Endodermal cell (in vitro differentiated cells): ENCODE results near the gene SYCE3. TPM values are rescaled to one million over a fixed set of nuclear protein-coding genes. Genes with fewer than 3 reads are reported as not detected.

Source experiments
- DNase-seq: peaks from one replicate; pipeline ENCODE4 v3.0.0-alpha.2; 2017
- H3K27ac ChIP-seq: 2 replicates; pipeline ENCODE4 v1.5.1; 2013; ENCODE audit warnings: mild to moderate bottlenecking, low read depth, low read length, moderate library complexity
- H3K27me3 ChIP-seq: 2 replicates; pipeline ENCODE4 v1.6.1; 2013; ENCODE audit warnings: mild to moderate bottlenecking, low read length, moderate library complexity; ENCODE audit not compliant: insufficient read depth, control insufficient read depth, poor library complexity, severe bottlenecking
- H3K36me3 ChIP-seq: 2 replicates; pipeline ENCODE4 v1.7.0; 2013; ENCODE audit warnings: mild to moderate bottlenecking, low read length, moderate library complexity; ENCODE audit not compliant: control insufficient read depth, insufficient read depth
- H3K4me1 ChIP-seq: one replicate; pipeline ENCODE4 v1.7.0; 2013; ENCODE audit warnings: low read length; ENCODE audit not compliant: control insufficient read depth, insufficient read depth
- H3K4me3 ChIP-seq: 2 replicates; pipeline ENCODE4 v1.5.1; 2013; ENCODE audit warnings: mild to moderate bottlenecking, low read length, moderate library complexity
- H3K9ac ChIP-seq: 2 replicates; pipeline ENCODE4 v1.6.1; 2013; ENCODE audit warnings: mild to moderate bottlenecking, low read length, moderate library complexity; ENCODE audit not compliant: poor library complexity, severe bottlenecking; ENCODE audit errors: extremely low read depth
- H3K9me3 ChIP-seq: 2 replicates; pipeline ENCODE4 v1.6.1; 2013; ENCODE audit warnings: mild to moderate bottlenecking, low read length, moderate library complexity; ENCODE audit not compliant: control insufficient read depth
- H3K27ac Mint-ChIP-seq: 2 replicates; pipeline ENCODE4 v1.8.0; 2020; ENCODE audit warnings: mixed read lengths
- H3K27me3 Mint-ChIP-seq: 2 replicates; pipeline ENCODE4 v1.8.0; 2021; ENCODE audit warnings: mild to moderate bottlenecking, mixed read lengths; ENCODE audit not compliant: insufficient read depth
- H3K36me3 Mint-ChIP-seq: 2 replicates; pipeline ENCODE4 v1.8.0; 2020; ENCODE audit warnings: low read depth, mixed read lengths
- H3K4me1 Mint-ChIP-seq: 2 replicates; pipeline ENCODE4 v1.8.0; 2020; ENCODE audit warnings: mixed read lengths
- H3K4me3 Mint-ChIP-seq: 2 replicates; pipeline ENCODE4 v1.8.0; 2020; ENCODE audit warnings: mild to moderate bottlenecking, moderate library complexity, mixed read lengths
- H3K9me3 Mint-ChIP-seq: 2 replicates; pipeline ENCODE4 v1.8.0; 2020; ENCODE audit warnings: mild to moderate bottlenecking, mixed read lengths
- WGBS, 2 experiments: methylation state at CpG; one replicate each; pipeline versions ENCODE4 v1.1.5 to v1.1.7; 2013; ENCODE audit warnings: missing lambda C conversion rate in 2 of 2, mixed read lengths in 1 of 2; ENCODE audit not compliant: insufficient coverage in 1 of 2, insufficient read length in 1 of 2; 5-methylcytosine and 5-hydroxymethylcytosine counted together
- total RNA-seq, 2 donors: library from RNA; stranded (reverse); fragmentation: NEBNext Ultra II Directional in 1 of 2; extraction: Animal tissue kit (Norgen Biotek cat#: 25700) in 1 of 2; gene quantifications; 2 replicates in 1 of 2; 3 replicates in 1 of 2; pipeline ENCODE4 v1.2.1, GENCODE V29; 2021
- TF ChIP-seq, protein P1 (sequence below): fragments of 200-600 bp; sonication (generic); conservative IDR thresholded peaks from 2 replicates; pipeline ENCODE4 v1.5.0; 2021; ENCODE audit warnings: antibody characterized with exemption, mild to moderate bottlenecking

Gene SYCE3
- total RNA-seq, 2 donors from 2014 or later, result 0.70 to 0.91 TPM

DNA sequence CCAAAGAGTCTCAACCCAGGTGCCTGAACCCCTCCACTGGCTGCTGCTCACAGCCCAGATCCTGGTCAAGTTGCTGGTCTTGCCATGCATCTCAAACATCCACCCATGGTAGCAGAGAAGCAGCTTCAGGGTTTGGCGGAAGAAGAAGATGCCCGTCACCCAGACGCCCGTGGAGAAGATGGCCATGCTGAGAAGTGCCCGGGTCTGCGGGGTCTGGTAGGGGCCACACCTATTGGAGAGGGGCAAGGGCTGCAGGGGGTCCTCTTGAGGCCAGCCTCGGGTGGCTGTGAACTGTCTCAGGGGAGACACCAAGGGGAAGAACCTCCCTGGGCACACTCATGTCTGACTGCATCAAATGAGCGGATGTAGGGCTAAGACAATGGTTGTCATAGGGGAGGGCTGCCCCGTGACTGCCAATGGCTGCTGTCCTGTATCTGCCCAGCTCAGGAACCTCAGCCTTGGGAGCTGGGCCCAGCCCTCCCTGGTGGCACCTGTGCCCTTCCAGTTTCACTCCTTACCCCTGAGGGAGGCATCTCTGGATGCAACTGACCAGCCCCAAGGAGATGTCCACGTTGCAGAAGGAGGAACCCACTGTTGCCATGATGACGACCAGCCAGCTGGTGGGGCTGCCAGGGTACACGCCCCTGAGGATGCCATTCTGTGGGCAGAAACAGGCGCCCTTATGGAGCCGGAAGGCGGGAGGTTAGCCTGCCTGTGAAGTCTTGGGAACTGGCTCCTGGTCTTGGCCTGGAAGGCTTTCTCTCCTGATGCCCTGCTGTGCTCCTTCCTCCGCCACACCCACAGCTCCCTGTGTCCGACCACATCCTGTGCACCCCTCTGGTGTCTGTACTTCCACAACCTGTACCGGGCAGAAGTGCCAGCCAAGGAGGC is 14.3 kb upstream of the SYCE3 start:
- H3K9ac ChIP-seq, result no peak overlapping the region
- no peaks in the 10 kb centered on the region for H3K27me3 ChIP-seq
- Mint-ChIP-seq H3K4me1 (no peaks in the 10 kb centered on the region), H3K36me3 (peaks cover 36% of the 10 kb centered on the region), H3K4me3 (no peak overlapping the region), H3K9me3 (no peaks in the 10 kb centered on the region), H3K27me3 (no peaks in the 10 kb centered on the region), H3K27ac (no peak overlapping the region)
- H3K27ac ChIP-seq, result no peak overlapping the region
- peaks cover 58% of the 10 kb centered on the region for H3K36me3 ChIP-seq
- no peak overlapping the region for H3K4me3 ChIP-seq
- no peak for DNase-seq
- H3K4me1 ChIP-seq, result peaks cover 3% of the 10 kb centered on the region
- WGBS, 2 experiments, result 94 to 97% methylated on average over 12 to 18 of the region's 18 CpGs
- no peaks in the 10 kb centered on the region for H3K9me3 ChIP-seq
- TF ChIP-seq, protein P1, sequence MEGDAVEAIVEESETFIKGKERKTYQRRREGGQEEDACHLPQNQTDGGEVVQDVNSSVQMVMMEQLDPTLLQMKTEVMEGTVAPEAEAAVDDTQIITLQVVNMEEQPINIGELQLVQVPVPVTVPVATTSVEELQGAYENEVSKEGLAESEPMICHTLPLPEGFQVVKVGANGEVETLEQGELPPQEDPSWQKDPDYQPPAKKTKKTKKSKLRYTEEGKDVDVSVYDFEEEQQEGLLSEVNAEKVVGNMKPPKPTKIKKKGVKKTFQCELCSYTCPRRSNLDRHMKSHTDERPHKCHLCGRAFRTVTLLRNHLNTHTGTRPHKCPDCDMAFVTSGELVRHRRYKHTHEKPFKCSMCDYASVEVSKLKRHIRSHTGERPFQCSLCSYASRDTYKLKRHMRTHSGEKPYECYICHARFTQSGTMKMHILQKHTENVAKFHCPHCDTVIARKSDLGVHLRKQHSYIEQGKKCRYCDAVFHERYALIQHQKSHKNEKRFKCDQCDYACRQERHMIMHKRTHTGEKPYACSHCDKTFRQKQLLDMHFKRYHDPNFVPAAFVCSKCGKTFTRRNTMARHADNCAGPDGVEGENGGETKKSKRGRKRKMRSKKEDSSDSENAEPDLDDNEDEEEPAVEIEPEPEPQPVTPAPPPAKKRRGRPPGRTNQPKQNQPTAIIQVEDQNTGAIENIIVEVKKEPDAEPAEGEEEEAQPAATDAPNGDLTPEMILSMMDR, result no peak

DNA sequence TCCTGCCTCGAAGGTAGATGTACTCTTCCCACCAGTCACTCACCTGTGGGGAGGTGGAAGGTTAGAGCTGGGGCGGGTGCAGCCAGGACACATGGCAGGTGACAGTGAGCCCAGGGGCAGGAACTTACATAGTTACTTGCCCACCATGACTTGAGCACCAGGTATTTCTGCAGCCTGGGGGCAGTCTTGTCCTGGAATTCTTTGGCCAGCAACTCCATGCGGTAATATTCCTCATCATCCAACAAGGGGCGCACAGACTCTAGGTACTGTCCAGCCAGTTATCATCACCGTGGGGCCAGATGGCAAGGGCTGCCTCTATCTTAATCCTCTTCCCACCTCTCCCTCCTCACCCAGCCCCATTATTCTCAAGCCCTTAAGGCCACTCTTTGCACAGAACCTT is 13.4 kb upstream of the SYCE3 start:
- 80 to 82% methylated on average over 3 to 5 of the region's 5 CpGs for WGBS, 2 experiments
- Mint-ChIP-seq H3K27ac (no peak overlapping the region), H3K4me3 (no peak overlapping the region), H3K27me3 (no peaks in the 10 kb centered on the region), H3K36me3 (peaks cover 42% of the 10 kb centered on the region), H3K4me1 (no peaks in the 10 kb centered on the region), H3K9me3 (no peaks in the 10 kb centered on the region)
- no peaks in the 10 kb centered on the region for H3K27me3 ChIP-seq
- peak; percentile 70 for DNase-seq
- H3K4me1 ChIP-seq, result no peaks in the 10 kb centered on the region
- no peaks in the 10 kb centered on the region for H3K9me3 ChIP-seq
- H3K4me3 ChIP-seq, result no peak overlapping the region
- TF ChIP-seq, protein P1, result peak; percentile 66
- no peak overlapping the region for H3K27ac ChIP-seq
- no peak overlapping the region for H3K9ac ChIP-seq
- peaks cover 68% of the 10 kb centered on the region for H3K36me3 ChIP-seq

DNA sequence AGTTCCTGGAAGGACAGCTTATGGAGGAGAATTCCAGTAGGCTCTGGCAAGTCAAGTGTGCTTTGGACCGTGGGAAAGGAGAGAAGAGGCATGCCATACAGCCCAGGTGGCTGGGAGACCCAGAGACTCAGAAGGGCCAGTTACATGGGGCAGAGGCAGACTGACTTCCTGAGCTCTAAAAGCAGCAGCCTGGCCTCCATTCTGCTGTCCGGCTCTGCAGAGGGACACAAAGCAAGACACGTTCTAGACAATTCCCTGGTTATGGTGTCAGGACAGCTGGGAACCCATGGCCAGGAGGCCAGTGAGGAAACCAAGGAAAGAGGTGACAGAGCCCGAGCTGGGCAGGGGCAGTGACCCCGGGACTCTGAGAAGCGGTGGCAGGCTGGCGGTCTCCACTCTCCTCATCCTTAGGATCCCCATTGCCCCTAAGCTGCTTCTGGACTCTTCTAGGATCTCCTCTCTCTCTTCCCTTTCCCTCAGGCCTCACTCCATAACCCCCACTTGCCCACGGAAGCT is 12.8 kb upstream of the SYCE3 start:
- Histone ChIP-seq H3K9me3 (no peaks in the 10 kb centered on the region), H3K4me1 (no peaks in the 10 kb centered on the region), H3K27ac (no peak overlapping the region), H3K4me3 (no peak overlapping the region), H3K9ac (no peak overlapping the region), H3K27me3 (no peaks in the 10 kb centered on the region), H3K36me3 (peaks cover 73% of the 10 kb centered on the region)
- TF ChIP-seq, protein P1, result no peak
- Mint-ChIP-seq H3K27ac (peak overlapping the region; percentile 26), H3K4me3 (no peak overlapping the region), H3K9me3 (no peaks in the 10 kb centered on the region), H3K36me3 (peaks cover 46% of the 10 kb centered on the region), H3K4me1 (no peaks in the 10 kb centered on the region), H3K27me3 (no peaks in the 10 kb centered on the region)
- 90 to 96% methylated on average over 4 to 8 of the region's 8 CpGs for WGBS, 2 experiments
- DNase-seq, result no peak
